Measurements from ENCODE around the gene SPAAR. TPM values are rescaled to one million over a fixed set of nuclear protein-coding genes. Genes with fewer than 3 reads are reported as not detected.
"Not testable (repeated sequence)": the region's sequence is repeated elsewhere in the genome, so short reads cannot be mapped to it uniquely, and the experiment has no call there.

SPAAR gene
- total RNA-seq, 1 experiment from 2014 or later = not detected

GRCh38 chr9:35896570-35896969, 12.7 kb upstream of the SPAAR start:
- H3K9me3 Mint-ChIP-seq = no peaks in the 10 kb centered on the region
- Histone ChIP-seq H3K23me2 (ENCODE audit: insufficient read length, low read depth, low read length, poor library complexity, severe bottlenecking) (no peaks in the 10 kb centered on the region), H2BK15ac (ENCODE audit: low read depth, low read length) (no peak overlapping the region), H3K9me3 (ENCODE audit: control insufficient read depth, low read depth, low read length) (no peaks in the 10 kb centered on the region), H3K27ac (ENCODE audit: insufficient read length, low read depth, low read length) (no peak overlapping the region), H2AK5ac (ENCODE audit: insufficient read length, low read length) (no peak overlapping the region), H3T11ph (ENCODE audit: low read length) (no peak overlapping the region), H3K79me1 (ENCODE audit: insufficient read depth, low read depth, low read length, poor library complexity, severe bottlenecking) (no peaks in the 10 kb centered on the region), H2AFZ (ENCODE audit: low read length) (no peak overlapping the region), H3K27me3 (ENCODE audit: insufficient read depth, low read length) (no peaks in the 10 kb centered on the region), H2BK120ac (ENCODE audit: low read depth, low read length, poor library complexity, severe bottlenecking) (no peak overlapping the region), H4K20me1 (ENCODE audit: control insufficient read depth, insufficient read depth, insufficient read length) (no peaks in the 10 kb centered on the region), H4K91ac (ENCODE audit: insufficient read length, low read depth, low read length) (no peak overlapping the region), H3K4me2 (ENCODE audit: insufficient read depth, insufficient read length, low read length) (no peak overlapping the region), H3K23ac (ENCODE audit: insufficient read length, low read depth, low read length) (no peak overlapping the region), H4K5ac (ENCODE audit: insufficient read length, low read depth, low read length) (no peak overlapping the region), H3K56ac (ENCODE audit: insufficient read length, low read depth, low read length) (no peak overlapping the region), H2BK20ac (ENCODE audit: low read depth, low read length, poor library complexity, severe bottlenecking) (no peak overlapping the region), H3K4ac (ENCODE audit: low read depth, low read length) (no peak overlapping the region), H2BK5ac (ENCODE audit: insufficient read length, low read length) (no peak overlapping the region), H4K8ac (replicated peaks; ENCODE audit: insufficient read length, low read depth, low read length) (no peak overlapping the region), H3K79me2 (ENCODE audit: insufficient read depth, low read length) (no peaks in the 10 kb centered on the region), H3K18ac (ENCODE audit: insufficient read length, low read depth, low read length) (no peak overlapping the region), H3K9ac (ENCODE audit: extremely low read depth, insufficient read length, low read length) (no peak overlapping the region), H2BK12ac (ENCODE audit: insufficient read length, low read depth, low read length) (no peak overlapping the region), H3K14ac (ENCODE audit: insufficient read depth, low read length) (no peak overlapping the region), H3K4me1 (ENCODE audit: insufficient read depth, low read length) (no peaks in the 10 kb centered on the region)
- H3K36me3 Mint-ChIP-seq (ENCODE audit: insufficient read depth in 1 of 3, low read depth in 3 of 3) = no peaks in the 10 kb centered on the region
- no peak for DNase-seq
- no peak for TF ChIP-seq CTCF (conservative IDR thresholded peaks at IDR 0.05)
- H3K27me3 Mint-ChIP-seq (ENCODE audit: low read depth) = peaks cover 17% of the 10 kb centered on the region
- no peaks in the 10 kb centered on the region for H3K4me1 Mint-ChIP-seq
- WGBS (ENCODE audit: extremely low coverage, insufficient read length, low lambda C conversion rate) = no CpG with 5 or more reads among the region's 2 CpGs
- H3K4me3 Mint-ChIP-seq = no peak overlapping the region
- no peak overlapping the region for H3K27ac Mint-ChIP-seq

DNA sequence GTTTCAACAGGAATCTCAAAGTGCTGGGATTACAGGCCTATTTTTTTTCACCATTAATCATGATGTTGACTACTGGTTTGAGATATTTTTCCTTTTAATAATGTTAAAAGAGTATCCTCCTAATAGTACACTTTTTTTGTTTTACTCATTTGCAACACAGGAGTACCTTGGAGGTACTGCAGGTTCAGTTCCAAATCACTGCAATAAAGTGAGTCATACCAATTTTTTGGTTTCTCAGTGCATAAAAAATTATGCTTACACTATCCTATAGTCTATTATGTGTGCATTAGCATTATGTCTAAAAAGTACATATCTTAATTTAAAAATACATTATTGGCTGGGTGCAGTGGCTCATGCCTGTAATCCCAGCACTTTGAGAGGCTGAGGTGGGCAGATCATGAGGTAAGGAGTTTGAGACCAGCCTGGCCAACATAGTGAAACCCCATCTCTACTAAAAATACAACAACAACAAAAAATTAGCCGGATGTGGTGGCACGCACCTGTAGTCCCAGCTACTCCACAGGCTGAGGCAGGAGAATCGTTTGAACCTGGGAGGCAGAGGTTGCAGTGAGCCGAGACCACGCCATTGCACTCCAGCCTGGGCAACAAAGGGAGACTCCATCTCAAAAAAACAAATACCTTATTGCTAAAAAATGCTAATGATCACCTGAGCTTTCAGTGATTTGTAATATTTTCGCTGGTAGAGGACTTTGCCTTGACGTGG, 11.8 kb upstream of the SPAAR start:
- H2AK5ac ChIP-seq (ENCODE audit: insufficient read length, low read length); H4K8ac ChIP-seq (replicated peaks; ENCODE audit: insufficient read length, low read depth, low read length); H2AFZ ChIP-seq (ENCODE audit: low read length); H3K27me3 ChIP-seq (ENCODE audit: insufficient read depth, low read length); H3K14ac ChIP-seq (ENCODE audit: insufficient read depth, low read length); H3K4ac ChIP-seq (ENCODE audit: low read depth, low read length); H3K27ac Mint-ChIP-seq; H2BK15ac ChIP-seq (ENCODE audit: low read depth, low read length); H4K5ac ChIP-seq (ENCODE audit: insufficient read length, low read depth, low read length); H3K4me1 Mint-ChIP-seq; H3K23me2 ChIP-seq (ENCODE audit: insufficient read length, low read depth, low read length, poor library complexity, severe bottlenecking); H2BK12ac ChIP-seq (ENCODE audit: insufficient read length, low read depth, low read length); H3K79me2 ChIP-seq (ENCODE audit: insufficient read depth, low read length); H3K4me2 ChIP-seq (ENCODE audit: insufficient read depth, insufficient read length, low read length); H3K9me3 ChIP-seq (ENCODE audit: control insufficient read depth, low read depth, low read length); H3K79me1 ChIP-seq (ENCODE audit: insufficient read depth, low read depth, low read length, poor library complexity, severe bottlenecking); H2BK20ac ChIP-seq (ENCODE audit: low read depth, low read length, poor library complexity, severe bottlenecking); H2BK120ac ChIP-seq (ENCODE audit: low read depth, low read length, poor library complexity, severe bottlenecking); H3K4me3 Mint-ChIP-seq; H3K9ac ChIP-seq (ENCODE audit: extremely low read depth, insufficient read length, low read length); H3K9me3 Mint-ChIP-seq; H3K18ac ChIP-seq (ENCODE audit: insufficient read length, low read depth, low read length); H3K4me1 ChIP-seq (ENCODE audit: insufficient read depth, low read length); H3K27ac ChIP-seq (ENCODE audit: insufficient read length, low read depth, low read length); H2BK5ac ChIP-seq (ENCODE audit: insufficient read length, low read length); H3K36me3 Mint-ChIP-seq (ENCODE audit: insufficient read depth in 1 of 3, low read depth in 3 of 3); H4K20me1 ChIP-seq (ENCODE audit: control insufficient read depth, insufficient read depth, insufficient read length); H4K91ac ChIP-seq (ENCODE audit: insufficient read length, low read depth, low read length); H3K56ac ChIP-seq (ENCODE audit: insufficient read length, low read depth, low read length); H3T11ph ChIP-seq (ENCODE audit: low read length); DNase-seq; H3K23ac ChIP-seq (ENCODE audit: insufficient read length, low read depth, low read length): not testable (repeated sequence)
- H3K27me3 Mint-ChIP-seq (ENCODE audit: low read depth) = peaks cover 11% of the 10 kb centered on the region
- WGBS (ENCODE audit: extremely low coverage, insufficient read length, low lambda C conversion rate) = no CpG with 5 or more reads among the region's 7 CpGs
